ENCODE results near the gene CHRDL2. TPM values are rescaled to one million over a fixed set of nuclear protein-coding genes. Genes with fewer than 3 reads are reported as not detected.
A peak's percentile ranks its signal among the peaks of the same experiment; 100 is the strongest.
"Not testable (repeated sequence)": the region's sequence is repeated elsewhere in the genome, so short reads cannot be mapped to it uniquely, and the experiment has no call there.

The CHRDL2 gene
- total RNA-seq, 2 experiments from 2014 or later, result not detected

- Mint-ChIP-seq H3K36me3 (ENCODE audit: low read depth) (peaks cover 11% of the 10 kb centered on the region), H3K4me3 (no peak overlapping the region), H3K27ac (peak overlapping the region; percentile 2), H3K4me1 (ENCODE audit: low read depth) (peaks cover 30% of the 10 kb centered on the region), H3K27me3 (no peaks in the 10 kb centered on the region), H3K9me3 (peaks cover 4% of the 10 kb centered on the region)
- TF ChIP-seq, protein P1, sequence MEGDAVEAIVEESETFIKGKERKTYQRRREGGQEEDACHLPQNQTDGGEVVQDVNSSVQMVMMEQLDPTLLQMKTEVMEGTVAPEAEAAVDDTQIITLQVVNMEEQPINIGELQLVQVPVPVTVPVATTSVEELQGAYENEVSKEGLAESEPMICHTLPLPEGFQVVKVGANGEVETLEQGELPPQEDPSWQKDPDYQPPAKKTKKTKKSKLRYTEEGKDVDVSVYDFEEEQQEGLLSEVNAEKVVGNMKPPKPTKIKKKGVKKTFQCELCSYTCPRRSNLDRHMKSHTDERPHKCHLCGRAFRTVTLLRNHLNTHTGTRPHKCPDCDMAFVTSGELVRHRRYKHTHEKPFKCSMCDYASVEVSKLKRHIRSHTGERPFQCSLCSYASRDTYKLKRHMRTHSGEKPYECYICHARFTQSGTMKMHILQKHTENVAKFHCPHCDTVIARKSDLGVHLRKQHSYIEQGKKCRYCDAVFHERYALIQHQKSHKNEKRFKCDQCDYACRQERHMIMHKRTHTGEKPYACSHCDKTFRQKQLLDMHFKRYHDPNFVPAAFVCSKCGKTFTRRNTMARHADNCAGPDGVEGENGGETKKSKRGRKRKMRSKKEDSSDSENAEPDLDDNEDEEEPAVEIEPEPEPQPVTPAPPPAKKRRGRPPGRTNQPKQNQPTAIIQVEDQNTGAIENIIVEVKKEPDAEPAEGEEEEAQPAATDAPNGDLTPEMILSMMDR (IDR thresholded peaks at IDR 0.05), result no peak
- DNase-seq (no peak), ATAC-seq (peak; percentile 39)
- POLR2A ChIA-PET, result no interaction called here
- intact Hi-C loops (cut with micrococcal nuclease), result no loop called here
- CTCF ChIA-PET, result interaction anchor here (0.7 to 1.1 kb wide), 2 partner anchors 16 to 29 kb away, joined by 3 read pairs; no protein-coding TSS in a partner anchor
These were observed 24.3 kb upstream of the CHRDL2 start for GRCh38 chr11:74755395-74755995.

DNA sequence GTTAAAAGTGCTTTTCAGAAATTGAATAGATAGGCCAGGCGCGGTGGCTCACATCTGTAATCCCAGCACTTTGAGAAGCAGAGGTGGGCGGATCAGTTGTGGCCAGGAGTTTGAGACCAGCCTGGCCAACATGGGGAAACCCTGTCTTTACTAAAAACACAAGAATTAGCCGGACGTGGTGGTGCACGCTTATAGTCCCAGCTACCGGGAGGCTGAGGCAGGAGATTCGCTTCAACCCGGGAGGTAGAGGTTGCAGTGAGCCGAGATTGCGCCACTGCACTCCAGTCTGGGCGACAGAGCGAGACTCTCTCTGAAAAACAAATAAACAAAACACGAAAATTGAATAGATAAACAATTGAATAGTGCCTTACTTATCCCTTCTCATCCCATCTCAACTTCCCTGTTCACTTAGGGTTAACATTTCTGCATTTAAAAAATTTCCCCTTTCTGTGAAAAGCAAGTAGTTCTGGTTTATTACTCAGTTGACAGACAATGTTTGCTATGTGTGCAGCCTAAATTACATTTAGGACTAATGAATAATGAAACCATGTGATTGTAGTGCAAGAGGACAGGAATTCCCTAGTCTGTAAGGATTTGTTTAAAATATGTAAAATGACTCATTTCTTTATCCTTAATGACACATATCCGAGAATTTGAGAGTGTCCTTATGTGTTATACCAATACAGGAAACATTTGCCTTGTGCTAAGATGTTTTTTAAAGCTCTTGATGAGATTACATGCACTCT lies 23.5 kb upstream of the CHRDL2 start:
- Mint-ChIP-seq H3K27me3 (no peaks in the 10 kb centered on the region), H3K9me3 (peaks cover 4% of the 10 kb centered on the region), H3K4me1 (ENCODE audit: low read depth) (peaks cover 34% of the 10 kb centered on the region), H3K27ac (peak overlapping the region; percentile 34), H3K4me3 (no peak overlapping the region), H3K36me3 (ENCODE audit: low read depth) (peaks cover 11% of the 10 kb centered on the region)
- CTCF ChIA-PET, result interaction anchor here (0.7 to 1.5 kb wide), 3 partner anchors 15 to 487 kb away, joined by 3 read pairs; no protein-coding TSS in a partner anchor
- DNase-seq (peak; percentile 9), ATAC-seq (peak; percentile 13)
- TF ChIP-seq, protein P1 (IDR thresholded peaks at IDR 0.05), result no peak
- intact Hi-C loops (cut with micrococcal nuclease), result no loop called here
- POLR2A ChIA-PET, result no interaction called here

- Mint-ChIP-seq H3K4me1 (ENCODE audit: low read depth) (peaks cover 48% of the 10 kb centered on the region), H3K27ac (no peak overlapping the region)
These were observed 20.1 kb upstream of the CHRDL2 start for GRCh38 chr11:74751303-74751702.

DNA sequence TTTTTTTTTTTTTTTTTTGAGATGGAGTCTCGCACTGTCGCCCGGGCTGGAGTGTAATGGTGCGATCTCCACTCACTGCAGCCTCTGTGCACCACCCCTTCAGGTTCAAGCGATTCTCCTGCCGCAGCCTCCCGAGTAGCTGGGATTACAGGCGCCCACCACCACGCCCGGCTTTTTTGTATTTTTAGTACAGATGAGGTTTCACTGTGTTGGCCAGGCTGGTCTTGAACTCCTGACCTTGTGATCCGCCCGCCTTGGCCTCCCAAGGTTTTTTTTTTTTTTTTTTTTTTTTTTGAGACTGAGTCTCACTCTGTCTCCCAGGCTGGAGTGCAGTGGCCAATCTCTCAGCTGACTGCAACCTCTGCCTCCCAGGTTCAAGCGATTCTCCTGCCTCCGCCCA lies 19.4 kb upstream of the CHRDL2 start:
- ChIA-PET POLR2A (interaction anchor here (0.6 to 0.9 kb wide), 3 partner anchors 19 to 461 kb away, joined by 3 read pairs; partner anchors contain the start of gene NEU3), CTCF (interaction anchor here (1.0 to 1.7 kb wide), 2 partner anchors 11 to 18 kb away, joined by 5 to 12 read pairs; no protein-coding TSS in a partner anchor)

More at GRCh38 chr11:74751303-74751702, 20.1 kb upstream of the CHRDL2 start:
- intact Hi-C loops (cut with micrococcal nuclease), result no loop called here
- H3K4me3 Mint-ChIP-seq, result no peak overlapping the region
- H3K9me3 Mint-ChIP-seq, result no peaks in the 10 kb centered on the region
- peaks cover 10% of the 10 kb centered on the region for H3K36me3 Mint-ChIP-seq (ENCODE audit: low read depth)
- ChIA-PET POLR2A (no interaction called here), CTCF (interaction anchor here (0.7 to 1.0 kb wide), 2 partner anchors 12 to 25 kb away, joined by 3 to 6 read pairs; no protein-coding TSS in a partner anchor)
- no peaks in the 10 kb centered on the region for H3K27me3 Mint-ChIP-seq
- TF ChIP-seq, protein P1 (IDR thresholded peaks at IDR 0.05), result no peak
- DNase-seq (no peak), ATAC-seq (no peak)

DNA sequence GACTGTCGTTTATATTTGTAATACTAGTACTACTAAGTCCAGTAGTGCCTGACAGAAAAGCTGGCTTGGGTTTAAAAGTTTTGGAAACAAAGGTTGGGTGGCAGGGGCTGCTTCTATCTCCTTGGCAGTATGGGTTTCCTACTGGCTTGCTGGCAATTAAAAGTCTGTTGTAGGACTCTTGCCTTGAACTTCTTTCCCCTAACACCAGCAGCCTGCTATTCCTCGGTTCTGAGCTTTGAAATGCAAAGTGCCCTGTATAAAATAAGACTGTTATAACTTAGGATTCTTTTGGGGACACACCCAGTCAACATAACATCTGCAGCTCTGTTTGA lies 18.7 kb upstream of the CHRDL2 start:
- no peak for DNase-seq
- CTCF ChIA-PET, result interaction anchor here (0.7 to 1.7 kb wide), 3 partner anchors 8 to 18 kb away, joined by 3 to 12 read pairs (median 5); no protein-coding TSS in a partner anchor
- Mint-ChIP-seq H3K27me3 (no peaks in the 10 kb centered on the region), H3K4me3 (peak overlapping the region; percentile 91), H3K27ac (peak overlapping the region; percentile 87), H3K4me1 (ENCODE audit: low read depth) (peaks cover 44% of the 10 kb centered on the region), H3K9me3 (no peaks in the 10 kb centered on the region), H3K36me3 (ENCODE audit: low read depth) (peaks cover 10% of the 10 kb centered on the region)
- TF ChIP-seq, protein P1 (IDR thresholded peaks at IDR 0.05), result no peak
- POLR2A ChIA-PET, result interaction anchor here (0.7 to 1.2 kb wide), 4 partner anchors 20 to 516 kb away, joined by 3 to 4 read pairs (median 3); partner anchors contain the start of gene NEU3
- intact Hi-C loops (cut with micrococcal nuclease), result no loop called here
- ATAC-seq, result no peak

More for the DNA sequence above, 19.4 kb upstream of the CHRDL2 start:
- H3K4me1 Mint-ChIP-seq (ENCODE audit: low read depth), result peaks cover 50% of the 10 kb centered on the region
- H3K9me3 Mint-ChIP-seq; H3K27me3 Mint-ChIP-seq; DNase-seq; H3K36me3 Mint-ChIP-seq (ENCODE audit: low read depth); H3K4me3 Mint-ChIP-seq; H3K27ac Mint-ChIP-seq; ATAC-seq; intact Hi-C loops (cut with micrococcal nuclease): not testable (repeated sequence)

Data from activated CD8-positive, alpha-beta T cell treated with anti-CD3 and anti-CD28 coated beads for 36 hours (primary cell).